ENCODE results near the gene PLD2. TPM values are rescaled to one million over a fixed set of nuclear protein-coding genes. Genes with fewer than 3 reads are reported as not detected.
A peak's percentile ranks its signal among the peaks of the same experiment; 100 is the strongest.

PLD2 gene
- total and polyA plus RNA-seq, 5 experiments from 2014 or later, result 1.1 to 27.9 (median 1.9) TPM

GRCh38 chr17:4780325-4780955, 26.5 kb upstream of the PLD2 start:
- no peak overlapping the region for H3K4me3 Mint-ChIP-seq
- POLR2A ChIA-PET, result interaction anchor here (1.0 kb wide), 1 partner anchor 26 kb away, joined by 3 read pairs; the partner anchor contains the start of gene PLD2
- peaks cover 15 to 53% (median 38%) of the 10 kb centered on the region in 5 donors for H3K27me3 Mint-ChIP-seq

GRCh38 chr17:4782652-4783051, 24.3 kb upstream of the PLD2 start:
- POLR2A ChIA-PET, result interaction anchor here (0.5 to 1.8 kb wide), 5 partner anchors 51 to 192 kb away, joined by 3 to 5 read pairs (median 4); partner anchors contain the start of gene ARRB2
- ATAC-seq (no peak), DNase-seq (no peak)
- Mint-ChIP-seq H3K4me3 (no peak overlapping the region), H3K9me3 (no peaks in the 10 kb centered on the region), H3K27ac (no peak overlapping the region), H3K27me3 (peaks cover 21 to 73% (median 50%) of the 10 kb centered on the region in 5 donors), H3K36me3 (no peaks in the 10 kb centered on the region), H3K4me1 (peaks cover 9 to 24% (median 23%) of the 10 kb centered on the region in 4 donors)

More at GRCh38 chr17:4780325-4780955, 26.5 kb upstream of the PLD2 start:
- Mint-ChIP-seq H3K9me3 (no peaks in the 10 kb centered on the region), H3K4me1 (peaks cover 4 to 11% (median 7%) of the 10 kb centered on the region in 4 donors), H3K27ac (no peak overlapping the region), H3K36me3 (no peaks in the 10 kb centered on the region)
- ATAC-seq, result no peak
- DNase-seq, result no peak

GRCh38 chr17:4785311-4786105, 21.4 kb upstream of the PLD2 start:
- Mint-ChIP-seq H3K27me3 (peaks cover 21 to 67% (median 42%) of the 10 kb centered on the region in 5 donors), H3K36me3 (no peaks in the 10 kb centered on the region), H3K4me3 (peak overlapping the region; percentile 22 to 83 (median 66)), H3K4me1 (peaks cover 10 to 39% (median 32%) of the 10 kb centered on the region in 4 donors), H3K27ac (no peak overlapping the region), H3K9me3 (no peaks in the 10 kb centered on the region)
- POLR2A ChIA-PET, result interaction anchor here (0.5 to 1.9 kb wide), 4 partner anchors 60 to 232 kb away, joined by 3 to 5 read pairs (median 4); partner anchors contain the start of genes RNF167 and SLC25A11
- ATAC-seq (no peak), DNase-seq (no peak)

- Mint-ChIP-seq H3K36me3 (no peaks in the 10 kb centered on the region), H3K27me3 (peaks cover 21 to 62% (median 38%) of the 10 kb centered on the region in 5 donors), H3K27ac (peak within 1 kb of the TSS in 1 of 10 donors; percentile 53), H3K4me1 (peaks cover 13 to 45% (median 35%) of the 10 kb centered on the region in 4 donors), H3K9me3 (no peaks in the 10 kb centered on the region), H3K4me3 (peak within 1 kb of the TSS; percentile 22 to 83 (median 66))
- DNase-seq, result no peak
- no peak for ATAC-seq
- POLR2A ChIA-PET, result interaction anchor here (1.2 to 1.9 kb wide), 2 partner anchors 61 to 76 kb away, joined by 3 to 5 read pairs; no protein-coding TSS in a partner anchor
Observed at GRCh38 chr17:4786106-4786511, 20.8 kb upstream of the PLD2 start, which contains the start of gene VMO1. VMO1 (minus strand) TSS chr17:4786364; CDS start chr17:4786352, 12 bp downstream.

GRCh38 chr17:4786516-4786915, 20.4 kb upstream of the PLD2 start:
- Mint-ChIP-seq H3K4me3 (peak overlapping the region in 4 of 10 donors; percentile 10 to 62 (median 52)), H3K9me3 (no peaks in the 10 kb centered on the region), H3K4me1 (peaks cover 13 to 48% (median 37%) of the 10 kb centered on the region in 4 donors), H3K36me3 (no peaks in the 10 kb centered on the region), H3K27ac (no peak overlapping the region), H3K27me3 (peaks cover 21 to 62% (median 38%) of the 10 kb centered on the region in 5 donors)
- POLR2A ChIA-PET, result interaction anchor here (1.9 kb wide), 1 partner anchor 77 kb away, joined by 5 read pairs; no protein-coding TSS in a partner anchor
- DNase-seq, result no peak
- ATAC-seq, result no peak

- peak overlapping the region; percentile 33 to 68 (median 58) for H3K4me3 Mint-ChIP-seq
- H3K9me3 Mint-ChIP-seq, result no peaks in the 10 kb centered on the region
- H3K4me1 Mint-ChIP-seq, result peaks cover 10 to 41% (median 34%) of the 10 kb centered on the region in 4 donors
- peaks cover 15 to 49% (median 31%) of the 10 kb centered on the region in 5 donors for H3K27me3 Mint-ChIP-seq
- POLR2A ChIA-PET, result interaction anchor here (1.9 to 3.2 kb wide), 2 partner anchors 18 to 46 kb away, joined by 8 to 18 read pairs; partner anchors contain the start of genes MINK1 and PLD2
- no peak for DNase-seq
- H3K27ac Mint-ChIP-seq, result peak overlapping the region in 1 of 10 donors; percentile 53
- no peak for ATAC-seq
- no peaks in the 10 kb centered on the region for H3K36me3 Mint-ChIP-seq
Observed at GRCh38 chr17:4788159-4788806, 18.7 kb upstream of the PLD2 start.

- DNase-seq (no peak), ATAC-seq (no peak)
- Mint-ChIP-seq H3K4me1 (peaks cover 10 to 41% (median 34%) of the 10 kb centered on the region in 4 donors), H3K27me3 (peaks cover 12 to 42% (median 29%) of the 10 kb centered on the region in 5 donors), H3K27ac (peak within 1 kb of the TSS in 5 of 10 donors; percentile 22 to 77 (median 31)), H3K9me3 (no peaks in the 10 kb centered on the region), H3K4me3 (peak within 1 kb of the TSS; percentile 67 to 85 (median 70)), H3K36me3 (no peaks in the 10 kb centered on the region)
- POLR2A ChIA-PET, result interaction anchor here (0.6 to 3.2 kb wide), 16 partner anchors 10 to 423 kb away, joined by 3 to 45 read pairs (median 4); partner anchors contain the start of genes ARRB2, CAMTA2, MINK1 and PLD2
Observed at GRCh38 chr17:4788807-4789700, 17.9 kb upstream of the PLD2 start, which contains the start of gene GLTPD2. GLTPD2 (plus strand) TSS chr17:4788964; CDS start chr17:4789012, 48 bp downstream.

- DNase-seq, result no peak
- POLR2A ChIA-PET, result interaction anchor here (0.6 to 3.2 kb wide), 16 partner anchors 9 to 424 kb away, joined by 3 to 45 read pairs (median 4); partner anchors contain the start of genes ARRB2, CAMTA2, MINK1 and PLD2
- H3K27ac Mint-ChIP-seq, result peak overlapping the region in 4 of 10 donors; percentile 22 to 77 (median 30)
- H3K4me1 Mint-ChIP-seq, result peaks cover 10 to 40% (median 34%) of the 10 kb centered on the region in 4 donors
- H3K4me3 Mint-ChIP-seq, result peak overlapping the region; percentile 67 to 85 (median 70)
- H3K27me3 Mint-ChIP-seq, result peaks cover 12 to 36% (median 28%) of the 10 kb centered on the region in 5 donors
- no peak for ATAC-seq
- no peaks in the 10 kb centered on the region for H3K9me3 Mint-ChIP-seq
- H3K36me3 Mint-ChIP-seq, result no peaks in the 10 kb centered on the region
Observed at GRCh38 chr17:4789701-4789950, 17.3 kb upstream of the PLD2 start.

GRCh38 chr17:4789951-4790704, 16.8 kb upstream of the PLD2 start:
- peaks cover 10 to 40% (median 33%) of the 10 kb centered on the region in 4 donors for H3K4me1 Mint-ChIP-seq
- ATAC-seq, result peak; percentile 92
- POLR2A ChIA-PET, result interaction anchor here (0.6 to 3.2 kb wide), 18 partner anchors 9 to 424 kb away, joined by 3 to 45 read pairs (median 4); partner anchors contain the start of genes ARRB2, CAMTA2, MINK1 and PELP1
- no peaks in the 10 kb centered on the region for H3K9me3 Mint-ChIP-seq
- H3K4me3 Mint-ChIP-seq, result peak overlapping the region; percentile 68 to 95 (median 90)
- H3K27me3 Mint-ChIP-seq, result peaks cover 12 to 34% (median 27%) of the 10 kb centered on the region in 5 donors
- H3K27ac Mint-ChIP-seq, result peak overlapping the region; percentile 57 to 93 (median 84)
- peak; percentile 60 to 83 (median 73) for DNase-seq
- no peaks in the 10 kb centered on the region for H3K36me3 Mint-ChIP-seq

GRCh38 chr17:4790705-4791088, 16.3 kb upstream of the PLD2 start:
- H3K27ac Mint-ChIP-seq, result peak overlapping the region in 9 of 10 donors; percentile 57 to 93 (median 84)

More at GRCh38 chr17:4790705-4791088, 16.3 kb upstream of the PLD2 start:
- no peak for DNase-seq
- POLR2A ChIA-PET, result interaction anchor here (0.7 to 3.2 kb wide), 9 partner anchors 8 to 195 kb away, joined by 3 to 45 read pairs (median 5); partner anchors contain the start of genes ARRB2, PELP1, PLD2 and RNF167
- ATAC-seq, result no peak
- Mint-ChIP-seq H3K9me3 (no peaks in the 10 kb centered on the region), H3K4me1 (peaks cover 8 to 36% (median 28%) of the 10 kb centered on the region in 4 donors), H3K27me3 (peaks cover 10 to 28% (median 26%) of the 10 kb centered on the region in 5 donors), H3K4me3 (peak overlapping the region; percentile 68 to 95 (median 90)), H3K36me3 (no peaks in the 10 kb centered on the region)

Data from naive thymus-derived CD8-positive, alpha-beta T cell (primary cell).